HCT116 (cell line): ENCODE data around the gene SMYD4. TPM values are rescaled to one million over a fixed set of nuclear protein-coding genes. Genes with fewer than 3 reads are reported as not detected.
"Not testable (repeated sequence)": the region's sequence is repeated elsewhere in the genome, so short reads cannot be mapped to it uniquely, and the experiment has no call there.

ENCODE experiments used
- ATAC-seq: fragments of 200-7000 bp; cut with Tn5 transposase; 2 replicates; pipeline ENCODE4 v1.9.1; 2020; ENCODE audit warnings: mild to moderate bottlenecking, moderate library complexity
- BruUV-seq: library from RNA; stranded (reverse); fragments of 400-500 nt; replicated peaks from 2 replicates; lab custom pipeline; 2021; lab: Mats Ljungman, UMichigan
- CTCF ChIA-PET: fragments of 300-600 bp; sonication (Branson Sonifier 250); formaldehyde crosslinking; loops from one replicate; lab custom pipeline; 2021; ENCODE audit warnings: antibody characterized with exemption; lab: Charles Lee
- POLR2A ChIA-PET: fragments of 300-600, 350-600 bp; sonication (Branson Sonifier 250); formaldehyde crosslinking; loops from one replicate; lab custom pipeline; 2021; ENCODE audit warnings: antibody characterized with exemption; lab: Charles Lee
- RAD21 ChIA-PET, 2 experiments: fragments of 300-600 bp; sonication (Branson Sonifier 250); formaldehyde crosslinking; loops; one replicate each; lab custom pipeline; 2023; ENCODE audit warnings: low total read pairs in 2 of 2; ENCODE audit not compliant: uncharacterized antibody in 2 of 2, unreplicated experiment in 2 of 2, low non-redundant PET in 1 of 2; lab: Charles Lee
- DNase-seq: peaks from one replicate; pipeline ENCODE4 v3.0.0-alpha.2; 2010; ENCODE audit warnings: low read depth, low spot score
- H2AFZ ChIP-seq: fragments of 200-600 bp; shearing (Covaris generic), sonication (generic); 2 replicates; pipeline ENCODE4 v1.6.1; 2017; ENCODE audit warnings: low read depth, mixed run types, mixed read lengths, antibody characterized with exemption, low read length; ENCODE audit not compliant: poor library complexity, severe bottlenecking
- H3K27ac ChIP-seq: 2 replicates; pipeline ENCODE4 v1.5.1; 2012; ENCODE audit warnings: low read depth, low read length
- H3K27me3 ChIP-seq: fragments of 200-600 bp; sonication (generic); 2 replicates; pipeline ENCODE4 v1.6.1; 2016; ENCODE audit warnings: mixed run types, low read length, mixed read lengths; ENCODE audit not compliant: insufficient read depth
- H3K36me3 ChIP-seq, 2 experiments: fragments of 200-500 bp in 1 of 2; fragments of 200-600 bp in 1 of 2; sonication (Bioruptor generic) in 1 of 2; sonication (generic) in 1 of 2; 2 replicates each; pipeline versions ENCODE4 v1.5.1 to v1.6.1; 2014 to 2016; ENCODE audit warnings: low read length in 2 of 2, inconsistent platforms in 1 of 2, mixed read lengths in 1 of 2, mixed run types in 1 of 2; ENCODE audit not compliant: insufficient read depth in 2 of 2, control insufficient read depth in 1 of 2
- H3K4me1 ChIP-seq, 2 experiments: fragments of 200-600 bp in 1 of 2; sonication (generic) in 1 of 2; 2 replicates each; pipeline versions ENCODE4 v1.5.1 to v1.6.1; 2012 to 2017; ENCODE audit warnings: low read length in 2 of 2, inconsistent platforms in 1 of 2, mild to moderate bottlenecking in 1 of 2, mixed read lengths in 1 of 2, mixed run types in 1 of 2, moderate library complexity in 1 of 2; ENCODE audit not compliant: insufficient read depth in 2 of 2, control insufficient read depth in 1 of 2
- H3K4me2 ChIP-seq: fragments of 200-600 bp; sonication (generic); 2 replicates; pipeline ENCODE4 v1.6.1; 2017; ENCODE audit warnings: mixed run types, low read length, mixed read lengths
- H3K4me3 ChIP-seq, 2 experiments: fragments of 200-600 bp in 1 of 2; sonication (generic) in 1 of 2; replicated peaks in 1 of 2; 2 replicates each; pipeline ENCODE4 v1.5.1; 2011 to 2016; ENCODE audit warnings: low read length in 2 of 2, control low read depth in 1 of 2, low read depth in 1 of 2, mild to moderate bottlenecking in 1 of 2, mixed read lengths in 1 of 2, mixed run types in 1 of 2
- H3K79me2 ChIP-seq: fragments of 200-600 bp; sonication (generic); 2 replicates; pipeline ENCODE4 v1.6.1; 2017; ENCODE audit warnings: mild to moderate bottlenecking, mixed run types, low read length, moderate library complexity, mixed read lengths; ENCODE audit not compliant: insufficient read depth
- H3K9ac ChIP-seq: fragments of 200-600 bp; sonication (generic); 2 replicates; pipeline ENCODE4 v1.6.1; 2016; ENCODE audit warnings: low read length, mixed read lengths
- H3K9me2 ChIP-seq: fragments of 200-600 bp; sonication (generic), shearing (Covaris generic); 2 replicates; pipeline ENCODE4 v1.6.1; 2017; ENCODE audit warnings: mixed run types, mild to moderate bottlenecking, moderate library complexity; ENCODE audit not compliant: insufficient read depth
- H3K9me3 ChIP-seq, 2 experiments: fragments of 200-500 bp in 1 of 2; fragments of 200-600 bp in 1 of 2; sonication (Bioruptor generic) in 1 of 2; sonication (generic) in 1 of 2; 2 replicates each; pipeline ENCODE4 v1.6.1; 2014 to 2017; ENCODE audit warnings: low read length in 2 of 2, mixed read lengths in 2 of 2, inconsistent platforms in 1 of 2, low read depth in 1 of 2, mild to moderate bottlenecking in 1 of 2, mixed run types in 1 of 2, moderate library complexity in 1 of 2; ENCODE audit not compliant: control insufficient read depth in 1 of 2, insufficient read depth in 1 of 2
- H4K20me1 ChIP-seq: fragments of 200-600 bp; sonication (generic), shearing (Covaris generic); 2 replicates; pipeline ENCODE4 v1.6.1; 2017; ENCODE audit warnings: mixed run types, mild to moderate bottlenecking, moderate library complexity; ENCODE audit not compliant: insufficient read depth
- ATF3 ChIP-seq: IDR thresholded peaks from 2 replicates; pipeline ENCODE4 v1.6.1; 2012
- CBX3 ChIP-seq: IDR thresholded peaks from 2 replicates; pipeline ENCODE4 v1.6.1; 2012; ENCODE audit warnings: low read depth
- CTCF ChIP-seq, 3 experiments: fragments of 200-600 bp in 1 of 3; sonication (generic) in 1 of 3; IDR thresholded peaks in 2 of 3; conservative IDR thresholded peaks in 1 of 3; 2 replicates each; pipeline ENCODE4 v1.5.1; 2012 to 2017; ENCODE audit warnings: low read depth in 2 of 3, low read length in 2 of 3, antibody characterized with exemption in 1 of 3, borderline replicate concordance in 1 of 3, control low read depth in 1 of 3, mild to moderate bottlenecking in 1 of 3, mixed read lengths in 1 of 3, mixed run types in 1 of 3, moderate library complexity in 1 of 3; ENCODE audit not compliant: insufficient read depth in 1 of 3
- EGR1 ChIP-seq: IDR thresholded peaks from 2 replicates; pipeline ENCODE4 v1.6.1; 2012; ENCODE audit warnings: low read depth
- EZH2 ChIP-seq: fragments of 200-600 bp; sonication (generic); IDR thresholded peaks from 2 replicates; pipeline ENCODE4 v1.6.1; 2017; ENCODE audit warnings: antibody characterized with exemption, mixed run types
- JUND ChIP-seq: IDR thresholded peaks from 2 replicates; pipeline ENCODE4 v1.6.1; 2012
- POLR2A ChIP-seq: IDR thresholded peaks from 2 replicates; pipeline ENCODE4 v1.7.0; 2011; ENCODE audit warnings: borderline replicate concordance; ENCODE audit not compliant: insufficient read depth, insufficient read length; ENCODE audit errors: extremely low read depth
- SIN3A ChIP-seq: IDR thresholded peaks from 2 replicates; pipeline ENCODE4 v1.6.1; 2012; ENCODE audit warnings: low read depth
- SP1 ChIP-seq: IDR thresholded peaks from 2 replicates; pipeline ENCODE4 v1.6.1; 2012; ENCODE audit warnings: low read depth
- SRF ChIP-seq: IDR thresholded peaks from 2 replicates; pipeline ENCODE4 v1.6.1; 2012; ENCODE audit warnings: low read depth
- TCF7L2 ChIP-seq: IDR thresholded peaks from 2 replicates; pipeline ENCODE4 v1.7.0; 2011; ENCODE audit warnings: borderline replicate concordance, inconsistent platforms; ENCODE audit not compliant: insufficient read depth, insufficient read length; ENCODE audit errors: extremely low read depth
- ZFX ChIP-seq: fragments of 450-650 bp; IDR thresholded peaks from 2 replicates; pipeline ENCODE4 v1.6.1; 2017
- intact Hi-C: fragments of 100-400 bp; cut with micrococcal nuclease; formaldehyde crosslinking; loops from 2 replicates; pipeline ENCODE4 v1.10.0; 2022
- total RNA-seq: library from RNA; stranded (reverse); gene quantifications from one replicate; pipeline ENCODE4 v1.2.1, GENCODE V29; 2021; ENCODE audit not compliant: unreplicated experiment

SMYD4 gene
- total RNA-seq, 1 experiment from 2014 or later, result 16.9 TPM

- TF ChIP-seq CBX3 (no peak), POLR2A (no peak), SIN3A (no peak)
These were observed 56.0 kb downstream of the SMYD4 start (continued) for GRCh38 chr17:1773696-1774181.

GRCh38 chr17:1773000-1773695, 56.6 kb downstream of the SMYD4 start:
- BruUV-seq, H3K27me3 ChIP-seq, H2AFZ ChIP-seq, H3K79me2 ChIP-seq, H3K36me3 ChIP-seq, RAD21 ChIA-PET, H3K9me2 ChIP-seq, H3K4me2 ChIP-seq, H3K9me3 ChIP-seq, H3K4me3 ChIP-seq, intact Hi-C loops, H3K9ac ChIP-seq, H3K27ac ChIP-seq, DNase-seq, ATAC-seq, H3K4me1 ChIP-seq, H4K20me1 ChIP-seq: not testable (repeated sequence)
- POLR2A ChIA-PET, result interaction anchor here (1.1 to 1.3 kb wide), 2 partner anchors 26 to 57 kb away, joined by 3 to 4 read pairs; no protein-coding TSS in a partner anchor
- CTCF ChIA-PET, result interaction anchor here (1.0 kb wide), 1 partner anchor 11 kb away, joined by 3 read pairs; no protein-coding TSS in a partner anchor

GRCh38 chr17:1769822-1770477, 59.8 kb downstream of the SMYD4 start:
- no peak overlapping the region for H2AFZ ChIP-seq
- no peak overlapping the region for H3K4me2 ChIP-seq
- H3K9ac ChIP-seq, result no peak overlapping the region
- H4K20me1 ChIP-seq, result no peaks in the 10 kb centered on the region
- DNase-seq (no peak), ATAC-seq (no peak)
- POLR2A ChIA-PET, result interaction anchor here (0.7 kb wide), 1 partner anchor 38 kb away, joined by 3 read pairs; no protein-coding TSS in a partner anchor
- no peaks in the 10 kb centered on the region for H3K79me2 ChIP-seq
- no TSS peak for BruUV-seq
- no peak overlapping the region for H3K4me3 ChIP-seq
- H3K9me3 ChIP-seq, result no peaks in the 10 kb centered on the region
- no peaks in the 10 kb centered on the region for H3K36me3 ChIP-seq
- RAD21 ChIA-PET, result no interaction called here
- CTCF ChIA-PET, result no interaction called here
- no peaks in the 10 kb centered on the region for H3K4me1 ChIP-seq
- no peaks in the 10 kb centered on the region for H3K27me3 ChIP-seq
- intact Hi-C loops, result loop anchor here (5.0 kb wide), 1 partner anchor 48 kb away; the partner anchor contains the start of gene WDR81
- H3K27ac ChIP-seq, result no peak overlapping the region
- H3K9me2 ChIP-seq, result no peaks in the 10 kb centered on the region
- TF ChIP-seq EZH2 (no peak), SP1 (no peak), ATF3 (no peak), TCF7L2 (no peak), EGR1 (no peak), ZFX (no peak), POLR2A (no peak), SRF (no peak), JUND (no peak), SIN3A (no peak), CTCF (IDR thresholded peaks at IDR 0.05 in 2 of 3, conservative IDR thresholded peaks at IDR 0.05 in 1 of 3; ENCODE audit: borderline replicate concordance in 1 of 3, insufficient read depth in 1 of 3, low read depth in 2 of 3, low read length in 2 of 3) (no peak)
